NCI-H2196 treated with DMSO at 0.1 percent for 48 hours (cell line): ENCODE measurements around the gene NHERF1.

Experiments
- DNase-seq: peaks from one replicate; lab custom pipeline; 2025; ENCODE audit not compliant: unreplicated experiment; lab: John Stamatoyannopoulos, UW

NHERF1 gene

GRCh38 chr17:74748529-74749278 is at the start of gene NHERF1:
NHERF1 (plus strand) TSS chr17:74748628; CDS start chr17:74748847, 219 bp downstream.
- no peak for DNase-seq

- DNase-seq = no peak
Observed at GRCh38 chr17:74699236-74699635, 49.2 kb upstream of the NHERF1 start.

- no peak for DNase-seq
Observed at GRCh38 chr17:74702116-74702871, 46.1 kb upstream of the NHERF1 start.

- no peak for DNase-seq
Observed at GRCh38 chr17:74703311-74703710, 45.1 kb upstream of the NHERF1 start.

- DNase-seq = no peak
Observed at GRCh38 chr17:74704544-74704943, 43.9 kb upstream of the NHERF1 start.

GRCh38 chr17:74711058-74711824 is 37.2 kb upstream of the NHERF1 start:
- no peak for DNase-seq

- no peak for DNase-seq
Observed at GRCh38 chr17:74712301-74712700, 36.1 kb upstream of the NHERF1 start.

- DNase-seq = no peak
Observed at GRCh38 chr17:74712756-74713155, 35.7 kb upstream of the NHERF1 start, which contains the start of gene CD300LF. CD300LF (minus strand) TSS chr17:74712923; CDS start chr17:74712866, 57 bp downstream.

- DNase-seq = no peak
Observed at GRCh38 chr17:74713171-74713755, 35.2 kb upstream of the NHERF1 start.

- DNase-seq = peak; percentile 62
Observed at GRCh38 chr17:74715144-74715543, 33.3 kb upstream of the NHERF1 start.

GRCh38 chr17:74720506-74720905 is 27.9 kb upstream of the NHERF1 start:
- no peak for DNase-seq

- no peak for DNase-seq
Observed at GRCh38 chr17:74722782-74723181, 25.6 kb upstream of the NHERF1 start.

- DNase-seq = no peak
Observed at GRCh38 chr17:74723891-74724290, 24.5 kb upstream of the NHERF1 start.

GRCh38 chr17:74725111-74725510 is 23.3 kb upstream of the NHERF1 start:
- no peak for DNase-seq

GRCh38 chr17:74728033-74728701 is 20.3 kb upstream of the NHERF1 start:
- no peak for DNase-seq

- no peak for DNase-seq
Observed at GRCh38 chr17:74728702-74729075, 19.7 kb upstream of the NHERF1 start.

- no peak for DNase-seq
Observed at GRCh38 chr17:74729368-74729767, 19.1 kb upstream of the NHERF1 start.

GRCh38 chr17:74729866-74730265 is 18.6 kb upstream of the NHERF1 start:
- no peak for DNase-seq

GRCh38 chr17:74730491-74731346 is 17.7 kb upstream of the NHERF1 start:
- DNase-seq = no peak

GRCh38 chr17:74731347-74731605 is 17.2 kb upstream of the NHERF1 start:
- no peak for DNase-seq
